K562 (cell line): ENCODE results near the gene CBLL1. TPM values are rescaled to one million over a fixed set of nuclear protein-coding genes. Genes with fewer than 3 reads are reported as not detected.

Experiments used
- AFF1 ChIP-seq, 2 experiments: fragments of 450-650 bp; IDR thresholded peaks; 2 replicates each; pipeline ENCODE4 v1.6.1; 2018; ENCODE audit warnings: mild to moderate bottlenecking in 2 of 2, low read depth in 1 of 2; ENCODE audit not compliant: partially characterized antibody in 2 of 2
- GTF3C2 ChIP-seq: IDR thresholded peaks from 3 replicates; pipeline ENCODE4 v1.6.1; 2011; ENCODE audit warnings: borderline replicate concordance, mild to moderate bottlenecking, moderate library complexity; ENCODE audit not compliant: insufficient read length; ENCODE audit errors: extremely low read depth
- HCFC1 ChIP-seq: IDR thresholded peaks from 2 replicates; pipeline ENCODE4 v1.6.1; 2012; ENCODE audit warnings: low read depth, low read length, improper control_type of control experiment
- KDM2B ChIP-seq: fragments of 250-450 bp; sonication (Bioruptor Pico); IDR thresholded peaks from 2 replicates; pipeline ENCODE4 v1.8.0; 2021; ENCODE audit warnings: mild to moderate bottlenecking, moderate library complexity
- MTA2 ChIP-seq: fragments of 450-650 bp; IDR thresholded peaks from 2 replicates; pipeline ENCODE4 v1.6.1; 2016; ENCODE audit warnings: low read depth
- SRSF9 ChIP-seq: fragments of 200-400 bp; formaldehyde crosslinking; IDR thresholded peaks from 2 replicates; pipeline ENCODE4 v1.6.1; 2017; ENCODE audit warnings: low read depth, low read length, borderline replicate concordance
- ZC3H8 ChIP-seq: fragments of 450-650 bp; IDR thresholded peaks from 2 replicates; pipeline ENCODE4 v1.6.1; 2017
- ZNF407 ChIP-seq: fragments of 450-650 bp; IDR thresholded peaks from 2 replicates; pipeline ENCODE4 v1.6.1; 2016; ENCODE audit warnings: low read depth
- ZNF644 ChIP-seq: fragments of 200-800 bp; sonication (Bioruptor generic); IDR thresholded peaks from 2 replicates; pipeline ENCODE4 v1.6.1; 2016; ENCODE audit warnings: low read depth, missing genetic modification characterization, missing compliant biosample characterization
- polyA plus RNA-seq, 8 experiments: library from polyadenylated mRNA; depleted of rRNA in 4 of 8; stranded (reverse) in 5 of 8; unstranded in 3 of 8; fragments of >200 nt; fragmentation: Nextera tagmentation in 2 of 8; fragmentation: Illumina TruSeq in 1 of 8; extraction: Ambion mirVana in 2 of 8; extraction: Trizol in 1 of 8; gene quantifications; 2 replicates each; pipeline versions ENCODE4 v1.2.1 to v1.2.3, GENCODE V29; 2011 to 2014; ENCODE audit warnings: inconsistent platforms in 1 of 8, missing spikeins in 1 of 8
- total RNA-seq, 7 experiments: library from RNA; depleted of rRNA in 6 of 7; stranded (reverse); fragments of >200 nt in 6 of 7; fragmentation: Illumina TruSeq in 2 of 7; extraction: Trizol in 2 of 7; gene quantifications; 2 replicates each; pipeline versions ENCODE4 v1.2.1 to v1.2.3, GENCODE V29; 2011 to 2021; ENCODE audit warnings: low replicate concordance in 1 of 7

Gene CBLL1
- total and polyA plus RNA-seq, 9 of the 15 experiments (the other 6 are each of a cell fraction or from before 2014, with no cell fraction given): 14.7 to 67.9 (median 35.4) TPM

- no peak for TF ChIP-seq AFF1 (IDR thresholded peaks at IDR 0.05; ENCODE audit: low read depth in 1 of 2, partially characterized antibody in 2 of 2)
- no peak for TF ChIP-seq MTA2
- TF ChIP-seq ZC3H8: no peak
- TF ChIP-seq HCFC1: no peak
- TF ChIP-seq ZNF407: no peak
- no peak for TF ChIP-seq GTF3C2
- TF ChIP-seq KDM2B: no peak
- TF ChIP-seq ZNF644 (tag): no peak
- TF ChIP-seq SRSF9: no peak
These were observed 18.7 kb upstream of the CBLL1 start (continued) for GRCh38 chr7:107725138-107725740.
